ENCODE measurements around the gene LATS2. TPM values are rescaled to one million over a fixed set of nuclear protein-coding genes. Genes with fewer than 3 reads are reported as not detected.

LATS2 gene
- 58.1 to 104 TPM (median 100 TPM) in 3 replicates for total RNA-seq
- long read RNA-seq, full-length matches to known transcripts: 15 of 38 reads
- long read RNA-seq, partial matches to known transcripts: 15 of 38 reads
- long read RNA-seq, other reads (novel, unspliced or antisense): 8 of 38 reads

- peak; percentile 44 for TF ChIP-seq CTCF (IDR thresholded peaks at IDR 0.05)
- peak; percentile 99 for DNase-seq (ENCODE audit: low spot score)
- peaks cover 39% of the 10 kb centered on the region for H3K4me1 Mint-ChIP-seq (ENCODE audit: low read depth)
Observed at GRCh38 chr13:21061029-21061763, at the start of gene LATS2. LATS2 (minus strand) TSS chr13:21061586; CDS start chr13:21046026, 15,560 bp downstream.

GRCh38 chr13:21109168-21109567 lies 47.8 kb upstream of the LATS2 start:
- no peak overlapping the region for H3K4me3 Mint-ChIP-seq (ENCODE audit: unreplicated experiment)

More at GRCh38 chr13:21061029-21061763, at the start of gene LATS2:
- H3K27ac Mint-ChIP-seq (ENCODE audit: unreplicated experiment): peak within 1 kb of the TSS; percentile 89
- no peaks in the 10 kb centered on the region for H3K27me3 Mint-ChIP-seq (ENCODE audit: low read depth)
- H3K4me3 Mint-ChIP-seq (ENCODE audit: unreplicated experiment): peak within 1 kb of the TSS; percentile 86
- no peaks in the 10 kb centered on the region for H3K9me3 Mint-ChIP-seq (ENCODE audit: low read depth)
- no peaks in the 10 kb centered on the region for H3K36me3 Mint-ChIP-seq (ENCODE audit: low read depth)

GRCh38 chr13:21106089-21106488 lies 44.7 kb upstream of the LATS2 start:
- no peaks in the 10 kb centered on the region for H3K36me3 Mint-ChIP-seq (ENCODE audit: low read depth)

More at GRCh38 chr13:21109168-21109567, 47.8 kb upstream of the LATS2 start:
- no peak for DNase-seq (ENCODE audit: low spot score)
- Mint-ChIP-seq H3K4me1 (ENCODE audit: low read depth) (peaks cover 20% of the 10 kb centered on the region), H3K27me3 (ENCODE audit: low read depth) (no peaks in the 10 kb centered on the region), H3K9me3 (ENCODE audit: low read depth) (no peaks in the 10 kb centered on the region), H3K36me3 (ENCODE audit: low read depth) (no peaks in the 10 kb centered on the region), H3K27ac (ENCODE audit: unreplicated experiment) (no peak overlapping the region)
- TF ChIP-seq CTCF (IDR thresholded peaks at IDR 0.05): no peak

GRCh38 chr13:21104199-21105019 lies 43.0 kb upstream of the LATS2 start:
- no peak overlapping the region for H3K27ac Mint-ChIP-seq (ENCODE audit: unreplicated experiment)
- H3K36me3 Mint-ChIP-seq (ENCODE audit: low read depth): no peaks in the 10 kb centered on the region
- no peak for TF ChIP-seq CTCF (IDR thresholded peaks at IDR 0.05)

More at GRCh38 chr13:21106089-21106488, 44.7 kb upstream of the LATS2 start:
- no peak for TF ChIP-seq CTCF (IDR thresholded peaks at IDR 0.05)
- Mint-ChIP-seq H3K4me3 (ENCODE audit: unreplicated experiment) (no peak overlapping the region), H3K27ac (ENCODE audit: unreplicated experiment) (peak overlapping the region; percentile 89), H3K4me1 (ENCODE audit: low read depth) (peaks cover 20% of the 10 kb centered on the region), H3K9me3 (ENCODE audit: low read depth) (no peaks in the 10 kb centered on the region), H3K27me3 (ENCODE audit: low read depth) (no peaks in the 10 kb centered on the region)
- no peak for DNase-seq (ENCODE audit: low spot score)

More at GRCh38 chr13:21104199-21105019, 43.0 kb upstream of the LATS2 start:
- Mint-ChIP-seq H3K4me1 (ENCODE audit: low read depth) (peaks cover 23% of the 10 kb centered on the region), H3K9me3 (ENCODE audit: low read depth) (no peaks in the 10 kb centered on the region), H3K27me3 (ENCODE audit: low read depth) (no peaks in the 10 kb centered on the region), H3K4me3 (ENCODE audit: unreplicated experiment) (no peak overlapping the region)
- no peak for DNase-seq (ENCODE audit: low spot score)

Data from chondrocyte (in vitro differentiated cells).